HS-5 (cell line): ENCODE measurements around the gene SPATA31C1.
"Not testable (repeated sequence)": the region's sequence is repeated elsewhere in the genome, so short reads cannot be mapped to it uniquely, and the experiment has no call there.

ENCODE experiments used
- DNase-seq: peaks from one replicate; pipeline ENCODE4 v3.0.0-alpha.2; 2012; ENCODE audit warnings: low read depth

Gene SPATA31C1

GRCh38 chr9:87917662-87918061 lies at the start of gene SPATA31C1:
Gene SPATA31C1 (plus strand): TSS chr9:87917962.
- not testable (repeated sequence) for DNase-seq

- no peak for DNase-seq
These were observed 49.6 kb upstream of the SPATA31C1 start for GRCh38 chr9:87868175-87868574.

GRCh38 chr9:87868635-87869034 lies 49.1 kb upstream of the SPATA31C1 start:
- no peak for DNase-seq

GRCh38 chr9:87869082-87869481 lies 48.7 kb upstream of the SPATA31C1 start:
- no peak for DNase-seq

GRCh38 chr9:87871425-87872078 lies 46.2 kb upstream of the SPATA31C1 start:
- no peak for DNase-seq

GRCh38 chr9:87872079-87872624 lies 45.6 kb upstream of the SPATA31C1 start:
- no peak for DNase-seq

GRCh38 chr9:87873607-87874303 lies 44.0 kb upstream of the SPATA31C1 start:
- no peak for DNase-seq

- no peak for DNase-seq
These were observed 43.5 kb upstream of the SPATA31C1 start for GRCh38 chr9:87874304-87874623.

- DNase-seq = no peak
These were observed 42.7 kb upstream of the SPATA31C1 start for GRCh38 chr9:87875060-87875459.

GRCh38 chr9:87875831-87876545 lies 41.8 kb upstream of the SPATA31C1 start:
- DNase-seq = no peak

GRCh38 chr9:87876708-87877107 lies 41.1 kb upstream of the SPATA31C1 start:
- no peak for DNase-seq

GRCh38 chr9:87878989-87879511 lies 38.7 kb upstream of the SPATA31C1 start:
- DNase-seq = peak; percentile 63

GRCh38 chr9:87880116-87880515 lies 37.6 kb upstream of the SPATA31C1 start:
- no peak for DNase-seq

GRCh38 chr9:87880683-87881082 lies 37.1 kb upstream of the SPATA31C1 start:
- no peak for DNase-seq

GRCh38 chr9:87882627-87883026 lies 35.1 kb upstream of the SPATA31C1 start, which contains the start of gene SPATA31E1:
Gene SPATA31E1 (plus strand): TSS chr9:87882877. CDS start chr9:87882892, 15 bp downstream.
- no peak for DNase-seq

- no peak for DNase-seq
These were observed 34.5 kb upstream of the SPATA31C1 start for GRCh38 chr9:87883274-87883673.

- no peak for DNase-seq
These were observed 33.8 kb upstream of the SPATA31C1 start for GRCh38 chr9:87883990-87884389.

- no peak for DNase-seq
These were observed 32.9 kb upstream of the SPATA31C1 start for GRCh38 chr9:87884578-87885459.

GRCh38 chr9:87885484-87886189 lies 32.1 kb upstream of the SPATA31C1 start:
- DNase-seq = no peak

- DNase-seq = no peak
These were observed 31.4 kb upstream of the SPATA31C1 start for GRCh38 chr9:87886210-87886932.
